Measurements from ENCODE around the gene FAM13C.

- no peak for TF ChIP-seq CTCF (IDR thresholded peaks at IDR 0.05)
- TF ChIP-seq GABPA (IDR thresholded peaks at IDR 0.05; ENCODE audit: low read depth), result no peak
- TF ChIP-seq IRF3 (IDR thresholded peaks at IDR 0.05; ENCODE audit: low read depth, low read length), result no peak
Observed at GRCh38 chr10:59284118-59284975, 78.0 kb downstream of the FAM13C start.
